Panc1 (cell line): ENCODE data around the gene SLC6A20. TPM values are rescaled to one million over a fixed set of nuclear protein-coding genes. Genes with fewer than 3 reads are reported as not detected.
"Not testable (repeated sequence)": the region's sequence is repeated elsewhere in the genome, so short reads cannot be mapped to it uniquely, and the experiment has no call there.

Source experiments
- ATAC-seq: fragments of 200-7000 bp; cut with Tn5 transposase; 2 replicates; pipeline ENCODE4 v1.9.1; 2020; ENCODE audit warnings: mild to moderate bottlenecking, moderate library complexity
- BruUV-seq: library from RNA; stranded (reverse); fragments of 400-500 nt; replicated peaks from 2 replicates; lab custom pipeline; 2021; lab: Mats Ljungman, UMichigan
- CTCF ChIA-PET: fragments of 300-600 bp; sonication (Branson Sonifier 250); formaldehyde crosslinking; loops from one replicate; lab custom pipeline; 2022; ENCODE audit warnings: antibody characterized with exemption; lab: Charles Lee
- POLR2A ChIA-PET: fragments of 300-600 bp; sonication (Branson Sonifier 250); formaldehyde crosslinking; loops from one replicate; lab custom pipeline; 2022; ENCODE audit warnings: antibody characterized with exemption; lab: Charles Lee
- DNase-seq: peaks from one replicate; pipeline ENCODE4 v3.0.0-alpha.2; 2010; ENCODE audit warnings: low read depth, low spot score
- H3K27ac ChIP-seq: 2 replicates; pipeline ENCODE4 v1.5.1; 2011; ENCODE audit warnings: mild to moderate bottlenecking, low read length, inconsistent platforms
- H3K27me3 ChIP-seq: fragments of 200-500 bp; sonication (Bioruptor generic); 2 replicates; pipeline ENCODE4 v1.6.0; 2014; ENCODE audit warnings: low read length, inconsistent platforms; ENCODE audit not compliant: control insufficient read depth, insufficient read depth
- H3K36me3 ChIP-seq: fragments of 200-500 bp; sonication (Bioruptor generic); 2 replicates; pipeline ENCODE4 v1.5.1; 2014; ENCODE audit warnings: inconsistent platforms, mild to moderate bottlenecking, low read length, moderate library complexity; ENCODE audit not compliant: control insufficient read depth, insufficient read depth
- H3K4me1 ChIP-seq: 2 replicates; pipeline ENCODE4 v1.5.1; 2011; ENCODE audit warnings: inconsistent platforms, mild to moderate bottlenecking, low read length, moderate library complexity; ENCODE audit not compliant: control insufficient read depth, insufficient read depth
- H3K4me3 ChIP-seq, 2 experiments: 2 replicates each; pipeline ENCODE4 v1.5.1; 2011 to 2012; ENCODE audit warnings: low read depth in 2 of 2, low read length in 2 of 2, mild to moderate bottlenecking in 2 of 2, inconsistent platforms in 1 of 2, moderate library complexity in 1 of 2
- H3K9me3 ChIP-seq: fragments of 200-500 bp; sonication (Bioruptor generic); 2 replicates; pipeline ENCODE4 v1.5.1; 2014; ENCODE audit warnings: low read depth, mild to moderate bottlenecking, inconsistent platforms, low read length, moderate library complexity; ENCODE audit not compliant: control insufficient read depth, insufficient read depth
- CTCF ChIP-seq: fragments of 450-650 bp; IDR thresholded peaks from 2 replicates; pipeline ENCODE4 v1.5.1; 2017; ENCODE audit warnings: mild to moderate bottlenecking
- POLR2AphosphoS5 ChIP-seq: IDR thresholded peaks from 2 replicates; pipeline ENCODE4 v1.6.1; 2012; ENCODE audit warnings: mild to moderate bottlenecking, low read depth, low read length, moderate library complexity
- SIN3A ChIP-seq: IDR thresholded peaks from 2 replicates; pipeline ENCODE4 v1.6.1; 2012; ENCODE audit warnings: low read depth, mild to moderate bottlenecking, low read length, moderate library complexity, borderline replicate concordance; ENCODE audit not compliant: insufficient read depth
- TCF7L2 ChIP-seq: IDR thresholded peaks from 2 replicates; pipeline ENCODE4 v1.6.1; 2011; ENCODE audit warnings: mild to moderate bottlenecking, low read depth, low read length, inconsistent platforms
- in situ Hi-C: cut with HindIII; loops from 2 replicates; pipeline ENCODE4 v1.10.0; 2016; ENCODE audit warnings: low sequenced_read_pairs, low pct_unique_long_range_greater_than_20kb
- intact Hi-C: fragments of 100-400 bp; cut with micrococcal nuclease; formaldehyde crosslinking; loops from one replicate; pipeline ENCODE4 v1.10.0; 2022; ENCODE audit not compliant: unreplicated experiment
- total RNA-seq: library from RNA; stranded (reverse); gene quantifications from one replicate; pipeline ENCODE4 v1.2.1, GENCODE V29; 2021; ENCODE audit not compliant: unreplicated experiment
- TF ChIP-seq, protein P1 (sequence below), 2 experiments: IDR thresholded peaks; 2 replicates each; pipeline ENCODE4 v1.6.1; 2011 to 2012; ENCODE audit warnings: low read depth in 2 of 2, control low read depth in 1 of 2, low read length in 1 of 2, mild to moderate bottlenecking in 1 of 2, moderate library complexity in 1 of 2; ENCODE audit not compliant: insufficient read depth in 1 of 2

SLC6A20 gene
- total RNA-seq, 1 experiment from 2014 or later, result 0.28 TPM

DNA sequence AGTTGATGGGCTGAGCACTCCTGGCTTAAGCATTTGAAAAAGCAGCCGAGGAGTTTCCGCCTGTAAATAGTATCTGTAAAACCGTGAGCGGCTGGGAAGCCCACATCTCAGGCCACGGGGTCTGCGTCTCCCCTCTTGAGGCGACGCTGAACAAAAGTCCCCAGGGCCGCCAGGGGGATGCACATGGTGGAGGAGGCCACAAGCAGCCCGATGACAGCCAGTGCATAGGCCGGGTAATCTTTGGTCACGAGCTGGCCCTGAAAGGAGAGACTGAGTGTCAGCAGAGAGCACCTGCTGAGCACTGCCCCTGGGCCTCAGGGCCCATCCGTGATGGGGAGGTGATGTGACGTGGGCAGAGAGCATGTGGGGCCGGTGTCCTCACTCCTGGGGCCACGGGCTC is 37.5 kb downstream of the SLC6A20 start:
- ATAC-seq (no peak), DNase-seq (no peak)
- Histone ChIP-seq H3K9me3 (no peaks in the 10 kb centered on the region), H3K4me1 (no peaks in the 10 kb centered on the region), H3K27ac (no peak overlapping the region), H3K4me3 (no peak overlapping the region), H3K36me3 (no peaks in the 10 kb centered on the region), H3K27me3 (no peaks in the 10 kb centered on the region)
- TF ChIP-seq SIN3A, result no peak
- TF ChIP-seq CTCF, result no peak
- TF ChIP-seq, protein P1, sequence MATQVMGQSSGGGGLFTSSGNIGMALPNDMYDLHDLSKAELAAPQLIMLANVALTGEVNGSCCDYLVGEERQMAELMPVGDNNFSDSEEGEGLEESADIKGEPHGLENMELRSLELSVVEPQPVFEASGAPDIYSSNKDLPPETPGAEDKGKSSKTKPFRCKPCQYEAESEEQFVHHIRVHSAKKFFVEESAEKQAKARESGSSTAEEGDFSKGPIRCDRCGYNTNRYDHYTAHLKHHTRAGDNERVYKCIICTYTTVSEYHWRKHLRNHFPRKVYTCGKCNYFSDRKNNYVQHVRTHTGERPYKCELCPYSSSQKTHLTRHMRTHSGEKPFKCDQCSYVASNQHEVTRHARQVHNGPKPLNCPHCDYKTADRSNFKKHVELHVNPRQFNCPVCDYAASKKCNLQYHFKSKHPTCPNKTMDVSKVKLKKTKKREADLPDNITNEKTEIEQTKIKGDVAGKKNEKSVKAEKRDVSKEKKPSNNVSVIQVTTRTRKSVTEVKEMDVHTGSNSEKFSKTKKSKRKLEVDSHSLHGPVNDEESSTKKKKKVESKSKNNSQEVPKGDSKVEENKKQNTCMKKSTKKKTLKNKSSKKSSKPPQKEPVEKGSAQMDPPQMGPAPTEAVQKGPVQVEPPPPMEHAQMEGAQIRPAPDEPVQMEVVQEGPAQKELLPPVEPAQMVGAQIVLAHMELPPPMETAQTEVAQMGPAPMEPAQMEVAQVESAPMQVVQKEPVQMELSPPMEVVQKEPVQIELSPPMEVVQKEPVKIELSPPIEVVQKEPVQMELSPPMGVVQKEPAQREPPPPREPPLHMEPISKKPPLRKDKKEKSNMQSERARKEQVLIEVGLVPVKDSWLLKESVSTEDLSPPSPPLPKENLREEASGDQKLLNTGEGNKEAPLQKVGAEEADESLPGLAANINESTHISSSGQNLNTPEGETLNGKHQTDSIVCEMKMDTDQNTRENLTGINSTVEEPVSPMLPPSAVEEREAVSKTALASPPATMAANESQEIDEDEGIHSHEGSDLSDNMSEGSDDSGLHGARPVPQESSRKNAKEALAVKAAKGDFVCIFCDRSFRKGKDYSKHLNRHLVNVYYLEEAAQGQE (IDR thresholded peaks at IDR 0.05; ENCODE audit: insufficient read depth in 1 of 2, low read depth in 2 of 2, low read length in 1 of 2), result no peak
- no peak for TF ChIP-seq TCF7L2
- no peak for TF ChIP-seq POLR2AphosphoS5
- no TSS peak for BruUV-seq
- intact Hi-C loops, result no loop called here
- CTCF ChIA-PET, result interaction anchor here (0.6 kb wide), 1 partner anchor 247 kb away, joined by 3 read pairs; no protein-coding TSS in a partner anchor
- in situ Hi-C loops, result no loop called here
- POLR2A ChIA-PET, result no interaction called here

DNA sequence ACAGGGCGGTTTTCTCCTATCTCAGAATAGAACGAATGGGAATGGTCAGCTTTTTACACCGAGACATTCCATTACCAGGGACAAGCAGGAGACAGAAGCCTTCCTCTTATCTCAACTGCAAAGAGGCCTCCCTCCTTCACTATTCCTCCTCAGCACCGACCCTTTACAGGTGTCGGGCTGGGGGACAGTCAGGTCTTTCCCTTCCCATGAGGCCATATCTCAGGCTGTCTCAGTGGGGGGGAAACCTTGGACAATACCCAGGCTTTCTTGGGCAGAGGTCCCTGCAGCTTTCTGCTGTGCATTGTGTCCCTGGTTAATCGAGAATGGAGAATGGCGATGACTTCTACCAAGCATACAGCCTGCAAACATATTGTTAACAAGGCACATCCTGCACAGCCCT is 39.2 kb downstream of the SLC6A20 start:
- DNase-seq, intact Hi-C loops, in situ Hi-C loops, H3K9me3 ChIP-seq, ATAC-seq, POLR2A ChIA-PET, H3K36me3 ChIP-seq, H3K27ac ChIP-seq, CTCF ChIA-PET, BruUV-seq, H3K4me1 ChIP-seq, H3K4me3 ChIP-seq, H3K27me3 ChIP-seq: not testable (repeated sequence)

GRCh38 chr3:45756055-45756454 is 40.3 kb downstream of the SLC6A20 start:
- Histone ChIP-seq H3K9me3 (no peaks in the 10 kb centered on the region), H3K27me3 (no peaks in the 10 kb centered on the region), H3K4me1 (no peaks in the 10 kb centered on the region), H3K4me3 (no peak overlapping the region), H3K36me3 (no peaks in the 10 kb centered on the region), H3K27ac (no peak overlapping the region)
- DNase-seq (no peak), ATAC-seq (no peak)
- intact Hi-C loops, result no loop called here
- BruUV-seq, result no TSS peak
- POLR2A ChIA-PET, result no interaction called here
- CTCF ChIA-PET, result no interaction called here
- TF ChIP-seq, protein P1 (IDR thresholded peaks at IDR 0.05; ENCODE audit: insufficient read depth in 1 of 2, low read depth in 2 of 2, low read length in 1 of 2), result no peak
- TF ChIP-seq TCF7L2 (no peak), POLR2AphosphoS5 (no peak), CTCF (no peak), SIN3A (no peak)
- in situ Hi-C loops, result no loop called here
